NK-92 treated with Interleukin-12 subunit alpha and Interleukin-12 subunit beta, amount 100 ng/mL, for 24 hours (cell line): ENCODE data around the gene FAM114A2.
"Not testable (repeated sequence)": the region's sequence is repeated elsewhere in the genome, so short reads cannot be mapped to it uniquely, and the experiment has no call there.

Experiments used
- DNase-seq: peaks from one replicate; lab custom pipeline; 2025; lab: John Stamatoyannopoulos, UW

The FAM114A2 gene

DNA sequence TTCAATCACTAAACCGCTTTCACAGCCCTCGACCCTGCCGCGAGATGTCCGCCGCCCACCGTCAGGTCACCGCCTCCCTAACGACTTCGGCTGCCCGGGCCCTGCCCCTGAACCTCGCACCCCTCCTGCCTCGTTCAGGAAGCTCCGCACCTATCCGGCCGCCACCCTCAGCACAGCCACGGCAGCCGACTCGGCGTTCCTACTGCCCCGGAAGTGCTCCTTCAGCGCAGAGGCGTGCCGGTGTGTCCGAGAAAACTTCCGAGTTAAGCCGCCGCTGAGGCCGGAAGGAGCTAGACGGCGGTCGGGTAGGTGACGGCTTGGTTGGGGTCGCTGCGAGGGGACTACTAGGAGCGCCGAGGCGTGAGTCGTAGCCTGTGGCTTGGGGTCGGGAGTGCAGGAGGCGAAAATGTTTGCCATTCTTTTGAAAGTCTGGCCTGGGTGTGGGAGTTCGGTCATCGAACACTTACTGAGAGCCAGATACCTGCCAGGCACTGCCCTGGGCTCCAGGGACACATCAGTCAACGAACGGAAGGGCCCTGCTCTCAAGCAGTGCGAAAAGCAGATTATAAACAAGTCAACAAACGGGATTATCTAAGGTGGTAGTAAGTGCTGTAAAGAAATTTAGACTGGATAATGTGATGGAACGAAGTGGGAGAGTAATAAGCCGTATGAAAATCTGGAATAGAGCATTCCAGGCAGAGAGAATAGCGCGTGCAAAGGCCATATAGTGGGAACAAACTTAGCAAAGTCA lies at the start of gene FAM114A2, which contains the start of gene MFAP3:
FAM114A2 (minus strand) TSS at position 204 of the 751 bp plus-strand sequence. CDS start 3,957 bp downstream, outside the sequence.
MFAP3 (plus strand) TSS at position 261 of the 751 bp plus-strand sequence. CDS start 10,756 bp downstream, outside the sequence.
- peak; percentile 91 for DNase-seq

DNA sequence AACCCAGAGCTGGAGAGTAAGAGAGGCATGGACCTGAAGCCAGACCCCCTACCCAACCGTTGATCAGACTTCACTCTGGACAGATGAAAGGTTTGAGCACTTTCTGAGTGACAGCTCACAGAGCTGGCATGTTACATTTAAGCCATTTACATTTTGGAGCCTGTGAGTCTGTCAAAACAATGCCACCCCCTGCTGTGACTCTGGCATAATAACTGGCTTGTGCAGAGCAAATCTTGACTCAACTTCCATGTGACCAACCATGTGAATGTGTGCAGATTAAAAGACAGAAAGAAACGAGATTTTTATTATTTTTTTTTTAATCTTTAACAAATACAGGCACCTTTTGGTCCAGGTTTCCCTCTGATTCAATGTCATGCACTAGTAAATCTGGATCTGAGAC lies 48.5 kb upstream of the FAM114A2 start:
- no peak for DNase-seq

DNA sequence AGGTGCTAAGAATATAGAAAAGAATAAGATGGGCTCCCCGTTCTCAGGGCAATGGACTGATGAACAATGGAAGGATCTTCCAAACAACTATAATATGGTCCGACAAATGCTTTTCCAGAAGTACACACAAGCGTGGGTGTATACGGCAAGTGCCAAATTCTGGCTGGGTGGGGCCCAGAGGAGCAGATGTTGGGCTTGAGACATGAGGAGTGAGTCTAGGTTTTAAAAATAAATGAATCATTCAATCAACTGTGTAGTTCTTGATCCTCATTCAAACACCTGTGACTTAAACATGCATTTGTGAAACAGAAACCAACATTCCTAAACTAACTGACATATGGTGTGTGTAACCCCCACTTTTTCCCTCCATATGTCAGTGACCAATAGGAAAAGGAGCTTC lies 47.9 kb upstream of the FAM114A2 start:
- no peak for DNase-seq

DNA sequence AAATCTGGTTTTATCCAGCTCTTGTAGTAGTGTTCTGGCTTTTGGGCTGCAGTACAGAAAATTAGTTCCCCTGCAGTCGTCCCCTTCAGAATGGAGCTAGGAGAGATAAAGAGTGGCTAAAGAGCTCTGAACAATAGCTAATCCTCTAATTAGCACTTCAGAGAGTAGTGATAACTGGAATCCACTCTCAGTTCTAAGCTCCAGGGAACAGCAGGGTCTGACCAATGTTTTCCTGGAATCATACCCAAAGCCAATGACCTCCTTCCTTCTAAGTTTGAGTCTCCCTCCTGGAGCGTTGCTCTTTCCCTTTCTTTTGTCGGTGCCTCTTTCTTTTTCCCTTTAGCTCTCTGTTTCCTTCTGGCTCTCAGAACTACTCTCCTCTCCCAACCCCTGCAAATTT lies 47.4 kb upstream of the FAM114A2 start:
- DNase-seq, result no peak

DNA sequence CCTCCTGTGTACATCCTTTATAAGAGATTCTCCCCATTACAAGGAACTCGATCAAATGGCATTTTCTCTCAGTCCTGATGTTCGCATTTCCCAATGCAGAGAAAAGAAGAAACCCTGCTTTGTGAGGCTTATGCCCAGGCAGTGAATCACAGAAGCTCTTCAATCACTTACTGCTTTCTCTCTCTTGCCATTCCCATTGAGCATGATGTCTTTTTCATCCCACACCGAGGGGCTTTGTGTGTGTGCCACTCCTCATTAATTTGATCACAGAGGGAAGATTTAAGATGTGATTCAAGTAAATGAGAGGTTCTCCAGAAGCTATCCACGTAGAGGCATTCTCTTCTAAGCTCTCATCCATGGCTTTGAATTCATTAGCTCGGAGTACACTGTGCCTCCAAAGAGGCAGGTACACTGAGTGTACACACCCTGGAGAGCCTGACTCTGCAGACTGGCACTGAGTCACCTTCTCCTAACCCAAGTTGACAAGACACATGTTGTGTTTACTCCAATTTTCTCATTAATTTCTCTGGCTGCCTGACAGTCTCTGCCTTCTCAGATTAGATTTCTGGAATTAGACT lies 45.4 kb upstream of the FAM114A2 start:
- no peak for DNase-seq

- no peak for DNase-seq
These were observed 42.5 kb upstream of the FAM114A2 start for GRCh38 chr5:154081246-154081645.

DNA sequence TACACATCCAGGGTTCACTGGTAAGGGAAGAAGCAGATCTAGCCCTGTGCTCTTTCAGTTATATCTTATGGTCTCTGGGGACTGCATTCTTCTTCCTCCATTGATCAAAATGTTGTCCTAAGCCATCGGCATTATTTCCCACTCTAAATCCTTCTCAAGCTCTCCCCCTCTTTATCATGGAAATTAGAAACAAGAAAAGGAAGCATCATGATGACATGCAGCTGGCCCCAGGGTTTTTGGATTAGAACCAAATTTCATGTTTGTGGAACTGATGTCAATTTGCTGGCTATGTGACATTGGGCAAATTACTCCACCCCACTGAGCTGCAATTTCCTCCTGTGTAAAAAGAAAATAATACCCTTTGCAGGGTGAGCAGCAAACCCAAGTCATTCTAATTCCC lies 39.6 kb upstream of the FAM114A2 start:
- no peak for DNase-seq

DNA sequence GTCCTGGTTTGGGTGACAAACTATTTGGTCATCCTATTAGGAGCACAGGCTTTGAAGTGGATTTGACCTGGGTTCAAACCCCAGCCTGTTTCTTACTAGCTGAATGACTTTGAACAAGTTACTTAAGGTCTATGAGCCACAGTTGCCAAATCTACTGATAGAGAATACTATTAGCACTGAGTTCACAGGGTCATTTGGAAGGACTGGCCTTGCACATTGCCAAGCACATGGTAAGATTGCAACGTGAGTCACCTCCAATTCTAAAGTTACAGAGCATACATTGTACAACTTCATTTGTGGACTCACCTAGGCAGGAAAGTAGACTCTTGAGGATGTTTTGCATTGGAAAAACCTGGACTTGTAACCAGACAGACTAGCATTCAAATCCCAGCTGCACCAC lies 39.0 kb upstream of the FAM114A2 start:
- DNase-seq, result no peak

DNA sequence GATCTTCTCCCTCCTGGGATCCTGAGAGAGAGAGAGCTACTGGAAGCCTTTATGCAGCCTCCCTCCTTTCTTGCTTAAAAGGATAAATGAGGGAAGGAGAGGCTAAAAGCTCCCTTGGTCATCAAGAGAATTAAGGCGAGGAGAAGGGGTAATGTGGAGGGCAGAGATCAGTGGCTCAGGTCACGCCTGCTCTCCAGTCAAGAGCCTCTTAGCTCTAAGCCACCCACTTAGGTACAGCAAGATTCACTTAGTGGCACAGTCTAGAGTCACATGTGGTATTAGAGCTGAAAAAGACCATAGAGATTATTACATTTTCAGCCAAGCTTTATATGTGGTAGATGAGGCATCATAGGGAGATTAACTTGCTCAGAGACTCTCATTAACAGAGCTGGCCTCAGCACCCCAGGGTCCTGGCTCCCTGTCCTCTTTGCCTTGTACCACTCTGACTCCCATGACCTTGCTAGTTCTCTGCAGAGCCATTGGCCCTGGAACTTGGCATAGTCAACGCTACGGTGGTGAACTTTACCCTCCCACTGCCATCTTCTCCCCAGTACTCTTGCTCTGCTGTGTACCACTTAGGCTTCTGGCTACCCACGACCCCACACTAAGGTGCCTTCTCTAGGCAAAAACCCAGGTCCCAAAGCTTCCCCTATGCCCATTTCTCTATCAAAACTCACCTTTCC lies 37.7 kb upstream of the FAM114A2 start:
- no peak for DNase-seq

- peak; percentile 73 for DNase-seq
These were observed 33.9 kb upstream of the FAM114A2 start for GRCh38 chr5:154072414-154073171.

DNA sequence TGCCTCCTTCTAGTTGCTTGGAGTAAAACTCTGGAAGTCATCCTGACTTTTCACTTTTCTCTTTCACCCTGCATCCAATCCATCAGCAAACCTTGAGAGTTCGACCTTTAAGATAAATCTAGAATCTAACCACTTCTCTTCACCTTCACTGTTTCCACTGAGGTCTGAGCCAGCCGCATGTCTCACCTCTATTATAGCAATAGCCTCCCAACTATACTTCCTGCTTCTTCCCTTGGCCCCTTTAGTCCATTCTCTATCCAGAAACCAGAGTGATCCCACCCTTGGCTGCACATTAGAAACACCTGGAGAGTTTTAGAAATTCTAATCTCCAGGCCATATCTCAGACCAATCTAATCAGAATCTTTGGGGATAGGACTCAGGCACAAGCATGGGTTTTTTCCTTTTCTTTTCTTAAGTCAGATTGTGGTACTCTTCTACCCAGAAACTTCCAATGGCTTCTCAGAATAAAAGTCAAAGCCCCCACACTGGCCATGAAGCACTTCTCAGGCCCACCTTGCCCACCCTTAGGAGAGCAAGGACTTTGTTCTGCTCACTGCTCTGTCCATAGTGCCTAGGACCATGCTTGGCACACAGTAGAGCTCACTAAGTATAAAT lies 33.2 kb upstream of the FAM114A2 start:
- DNase-seq, result peak; percentile 35

GRCh38 chr5:154069854-154070253 lies 31.1 kb upstream of the FAM114A2 start:
- DNase-seq, result not testable (repeated sequence)

DNA sequence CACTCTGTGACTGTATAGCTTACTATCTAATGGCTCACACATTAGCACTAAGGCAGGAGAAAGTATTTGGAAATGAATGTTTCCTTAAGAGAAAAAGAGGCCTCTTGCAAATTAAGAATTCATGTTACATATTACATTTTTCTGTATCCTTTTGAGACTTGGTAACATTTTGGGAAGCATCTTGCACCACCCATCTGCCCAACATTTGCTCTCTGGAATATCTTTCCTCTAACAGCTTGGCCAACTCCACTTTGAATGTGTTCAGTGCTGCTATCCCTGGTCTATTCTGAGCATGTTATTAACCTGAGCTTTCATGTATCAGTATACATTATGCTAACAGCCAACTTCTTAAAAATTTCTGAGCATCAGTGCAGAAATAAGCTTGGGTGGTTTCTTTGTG lies 27.3 kb upstream of the FAM114A2 start:
- DNase-seq, result no peak

GRCh38 chr5:154063372-154063771 lies 24.7 kb upstream of the FAM114A2 start:
- DNase-seq, result no peak

DNA sequence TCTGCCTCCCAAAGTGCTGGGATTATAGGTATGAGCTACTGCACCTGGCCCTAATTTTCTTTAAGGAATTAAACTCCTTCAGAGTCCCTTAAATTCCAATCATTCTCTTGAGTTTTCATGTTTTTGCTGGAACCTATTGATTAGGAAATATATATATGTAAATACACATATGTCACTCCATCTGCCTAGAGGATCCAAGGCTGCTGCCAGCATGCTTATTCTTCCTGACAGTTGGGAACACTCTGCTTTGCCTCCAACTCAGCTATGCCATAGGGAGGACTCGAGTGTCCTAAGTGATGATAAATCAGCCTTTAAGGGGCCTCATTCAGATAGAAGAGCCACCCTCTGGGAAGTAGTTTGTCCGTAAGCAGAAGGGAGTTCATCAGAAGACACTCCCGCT lies 21.9 kb upstream of the FAM114A2 start:
- DNase-seq, result no peak

DNA sequence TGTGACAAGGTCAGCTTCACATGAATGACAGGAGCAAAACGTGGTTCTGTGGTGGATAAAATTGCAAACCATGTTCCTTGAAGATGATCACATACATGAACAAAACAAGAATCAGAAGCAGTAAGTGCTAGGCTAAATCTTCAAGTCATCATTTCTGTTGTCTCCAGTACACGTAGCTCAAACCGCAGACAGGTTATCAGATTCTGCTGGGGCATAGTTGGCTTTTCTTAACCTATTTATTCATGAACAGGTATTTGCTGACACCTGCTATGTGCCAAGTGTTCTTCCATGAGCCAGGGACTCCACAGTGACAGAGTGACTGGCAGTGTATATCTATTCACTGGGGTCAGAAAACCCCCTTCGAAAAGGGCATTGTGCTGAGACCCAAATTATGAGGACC lies 20.9 kb upstream of the FAM114A2 start:
- DNase-seq, result no peak

DNA sequence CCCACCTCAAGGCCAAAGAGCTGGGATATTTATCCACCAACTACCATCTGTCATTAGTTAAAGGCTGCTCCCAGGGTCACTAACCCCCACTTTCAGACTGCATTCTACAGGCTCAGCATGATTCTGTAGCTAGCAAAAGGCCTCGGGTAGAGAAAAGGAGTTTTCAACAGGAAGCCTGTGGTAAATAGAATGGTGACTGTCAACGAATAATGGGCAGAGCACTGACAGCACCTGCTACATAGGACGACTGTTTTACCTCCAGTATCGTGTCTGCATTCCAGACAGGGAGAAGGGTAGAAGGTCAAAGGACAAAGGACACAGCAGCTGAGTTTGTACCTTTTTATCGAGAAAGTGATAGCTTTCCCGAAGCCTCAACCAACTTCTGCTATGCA lies 20.3 kb upstream of the FAM114A2 start:
- DNase-seq, result no peak

- DNase-seq, result no peak
These were observed 19.6 kb upstream of the FAM114A2 start for GRCh38 chr5:154058055-154059038.

DNA sequence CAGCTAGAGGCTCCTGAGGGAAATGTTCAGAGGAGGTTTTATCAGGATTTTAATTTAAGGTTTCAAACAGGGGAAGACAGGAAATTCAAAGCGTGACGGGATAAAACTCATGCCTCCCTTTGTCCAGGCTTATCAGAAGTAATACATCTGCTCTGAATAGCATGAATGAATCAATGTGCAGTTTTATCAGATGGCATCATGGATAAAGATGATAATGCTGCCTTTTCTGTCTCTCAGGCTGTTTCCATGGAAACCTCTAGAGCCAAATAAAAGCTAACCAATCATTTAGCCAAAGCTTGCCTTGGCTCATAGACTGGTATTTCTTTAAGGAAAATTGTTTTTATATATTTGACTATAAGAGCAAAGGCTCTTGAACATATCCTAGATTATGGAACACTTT lies 16.5 kb upstream of the FAM114A2 start:
- DNase-seq, result no peak

GRCh38 chr5:154053468-154053867 lies 14.8 kb upstream of the FAM114A2 start:
- no peak for DNase-seq

DNA sequence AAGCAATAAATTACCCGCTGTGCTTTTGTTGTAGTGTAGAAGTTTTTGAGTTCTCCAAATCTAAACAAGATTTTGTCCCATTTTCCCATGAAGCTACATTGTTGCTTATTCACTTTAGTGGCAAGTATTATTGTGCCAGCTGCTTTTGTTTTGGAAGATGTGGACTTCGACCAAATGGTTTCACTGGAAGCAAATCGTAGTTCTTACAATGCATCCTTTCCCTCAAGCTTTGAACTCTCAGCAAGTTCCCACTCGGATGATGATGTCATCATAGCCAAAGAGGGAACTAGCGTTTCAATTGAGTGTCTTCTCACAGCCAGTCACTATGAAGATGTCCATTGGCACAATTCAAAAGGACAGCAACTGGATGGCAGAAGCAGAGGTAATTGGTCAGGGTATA lies 10.9 kb upstream of the FAM114A2 start:
- DNase-seq, result no peak
